Spleen (tissue), 7 donors: ENCODE results near the gene LINC01488.

Experiments
- CTCF ChIP-seq, 11 experiments: fragments of 200-600 bp in 7 of 11; fragments of 450-650 bp in 4 of 11; sonication (generic) in 4 of 11; IDR thresholded peaks in 8 of 11; conservative IDR thresholded peaks in 3 of 11; 1 replicate in 7 of 11; 2 replicates in 4 of 11; pipeline versions ENCODE4 v1.4.0 to v1.8.0; 2016 to 2021; ENCODE audit warnings: antibody characterized with exemption in 11 of 11, inconsistent platforms in 4 of 11, mild to moderate bottlenecking in 1 of 11
- POLR2A ChIP-seq, 3 donors: fragments of 450-650 bp; IDR thresholded peaks; one replicate each; pipeline ENCODE4 v1.5.1; 2017; ENCODE audit warnings: antibody characterized with exemption in 3 of 3, mild to moderate bottlenecking in 1 of 3
- POLR2AphosphoS5 ChIP-seq, 3 donors: sonication (generic); formaldehyde crosslinking; IDR thresholded peaks; one replicate each; pipeline ENCODE4 v1.5.1; 2017; ENCODE audit warnings: antibody characterized with exemption in 3 of 3
- donor health status: DM: no; HTN: no; CAD: no; lungs with moderate emphysema.
- donor health status: DM: no; HTN: no; CAD: no.
- donor health status: DM: no; HTN: no; CAD: no.

GRCh38 chr11:69486773-69487291 lies 5.4 kb downstream of the LINC01488 start:
- TF ChIP-seq CTCF (IDR thresholded peaks at IDR 0.05 in 8 of 11, conservative IDR thresholded peaks at IDR 0.05 in 3 of 11), result no peak
- no peak for TF ChIP-seq POLR2A (IDR thresholded peaks at IDR 0.05)
- no peak for TF ChIP-seq POLR2AphosphoS5 (IDR thresholded peaks at IDR 0.05)
